Activated CD4-positive, alpha-beta T cell treated with anti-CD3 and anti-CD28 coated beads for 1 hour (primary cell): ENCODE data around the gene GUSB.
"Not testable (repeated sequence)": the region's sequence is repeated elsewhere in the genome, so short reads cannot be mapped to it uniquely, and the experiment has no call there.

Experiments used
- DNase-seq: peaks from one replicate; pipeline ENCODE4 v3.0.0-alpha.2; 2020

GUSB gene

GRCh38 chr7:65974876-65975275 is 7.1 kb downstream of the GUSB start:
- no peak for DNase-seq

GRCh38 chr7:65974191-65974801 is 7.7 kb downstream of the GUSB start:
- no peak for DNase-seq

- DNase-seq = no peak
Observed at GRCh38 chr7:65972976-65973375, 9.0 kb downstream of the GUSB start.

DNA sequence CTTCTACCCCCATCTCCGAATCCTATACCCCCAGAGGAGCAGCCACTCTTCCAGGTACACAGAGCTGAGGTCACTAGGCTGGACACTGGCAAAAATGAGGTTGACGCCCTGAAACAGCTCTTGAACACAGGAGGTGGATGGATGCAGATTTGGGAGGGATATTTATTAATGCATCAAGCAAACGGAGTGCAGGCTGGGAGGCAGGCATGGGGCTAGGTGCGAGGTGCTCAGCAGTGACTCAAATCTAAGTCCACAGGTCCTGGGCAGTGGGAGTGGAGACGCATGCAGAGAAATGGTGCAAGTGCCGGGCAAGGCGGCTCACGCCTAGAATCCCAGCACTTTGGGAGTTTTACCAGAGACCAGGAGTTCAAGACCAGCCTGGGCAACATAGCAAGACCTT is 11.0 kb downstream of the GUSB start:
- DNase-seq = no peak

GRCh38 chr7:65968256-65969185 is 13.5 kb downstream of the GUSB start:
- no peak for DNase-seq

GRCh38 chr7:65967361-65968155 is 14.5 kb downstream of the GUSB start:
- no peak for DNase-seq

DNA sequence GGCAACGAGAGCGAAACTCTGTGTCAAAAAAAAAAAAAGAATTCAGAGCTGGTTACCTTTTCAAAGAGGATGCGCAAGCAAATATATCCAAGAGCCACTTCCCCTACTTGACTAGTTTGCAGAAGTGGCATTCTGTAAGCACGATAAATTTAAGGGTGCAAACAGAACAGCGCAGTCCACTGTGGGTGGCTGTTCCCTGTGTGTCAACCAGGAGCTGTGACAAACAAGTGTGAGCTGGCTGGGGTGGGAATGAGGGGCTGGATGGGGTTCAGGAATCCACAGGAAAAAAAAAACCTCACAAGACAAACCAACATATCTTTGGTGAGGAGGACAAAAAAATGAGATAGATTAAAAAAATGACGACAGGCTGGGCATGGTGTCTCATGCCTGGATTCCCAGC is 15.9 kb downstream of the GUSB start:
- no peak for DNase-seq

- not testable (repeated sequence) for DNase-seq
Observed at GRCh38 chr7:65964671-65965070, 17.3 kb downstream of the GUSB start.

DNA sequence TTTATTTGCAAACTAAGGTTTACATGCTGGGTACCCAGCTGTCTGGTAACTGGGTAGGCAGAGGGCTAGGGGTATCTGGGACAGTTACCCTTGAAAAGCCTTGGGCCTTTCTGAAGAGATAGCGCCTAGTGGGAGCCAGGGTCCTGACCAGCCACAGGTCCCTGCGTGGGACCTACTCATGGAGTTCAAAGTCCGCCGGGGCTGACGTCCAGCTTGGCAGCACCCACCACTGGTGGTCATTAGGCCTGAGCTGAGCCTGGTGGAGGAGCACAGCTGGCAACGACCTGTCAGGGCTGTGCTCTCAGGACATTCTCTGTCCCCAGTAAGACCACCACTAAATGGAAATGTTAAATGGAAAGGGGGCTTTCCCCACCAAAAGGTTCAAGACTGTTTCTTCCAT is 20.0 kb downstream of the GUSB start:
- no peak for DNase-seq

DNA sequence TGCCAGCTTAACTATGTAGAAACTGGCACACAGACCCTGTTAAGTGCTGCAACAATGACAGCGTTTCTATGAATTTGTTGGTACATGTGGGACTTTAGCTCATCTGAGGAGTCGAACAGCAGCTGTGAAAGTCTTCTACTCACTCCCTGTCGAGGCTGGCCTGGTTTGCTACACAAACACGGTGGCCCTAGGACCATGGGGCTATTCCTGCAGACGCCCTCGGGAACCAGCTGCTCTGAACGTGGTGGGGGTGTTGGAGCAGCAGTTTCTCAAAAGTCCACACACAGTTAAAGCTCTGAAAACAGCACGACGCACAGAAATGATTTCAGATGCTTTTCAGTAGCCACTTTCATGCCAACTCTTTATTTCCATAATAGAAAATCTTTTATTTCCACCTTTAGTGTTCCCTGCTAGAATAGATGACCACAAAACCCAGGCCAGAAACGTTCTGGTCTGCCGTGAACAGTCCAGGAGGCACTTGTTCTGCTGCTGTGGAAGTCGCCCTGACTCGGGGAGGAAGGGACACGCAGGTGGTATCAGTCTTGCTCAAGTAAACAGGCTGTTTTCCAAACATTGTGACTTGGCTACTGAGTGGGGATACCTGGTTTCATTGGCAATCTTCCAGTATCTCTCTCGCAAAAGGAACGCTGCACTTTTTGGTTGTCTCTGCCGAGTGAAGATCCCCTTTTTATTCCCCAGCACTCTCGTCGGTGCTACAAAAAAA is 21.5 kb downstream of the GUSB start:
- no peak for DNase-seq

DNA sequence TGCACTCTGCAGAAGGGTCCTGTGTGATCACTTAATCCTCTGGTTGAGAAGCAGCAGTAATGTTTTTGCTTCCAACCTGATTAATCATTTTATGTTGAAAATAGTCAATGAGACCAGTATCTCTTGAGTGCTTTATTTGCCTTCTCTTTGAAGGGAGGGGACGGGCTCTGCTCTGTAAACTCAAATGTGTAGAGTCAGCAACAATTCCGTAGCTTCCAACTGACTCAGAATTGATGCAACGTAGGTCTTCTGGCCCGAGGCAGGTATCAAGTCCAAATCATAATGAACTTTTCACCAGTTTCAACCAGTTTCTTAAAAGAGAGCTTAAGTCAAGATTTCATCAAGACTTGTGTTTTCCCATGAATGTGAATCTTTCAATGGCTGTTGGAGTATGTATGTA is 26.3 kb downstream of the GUSB start:
- DNase-seq = no peak

DNA sequence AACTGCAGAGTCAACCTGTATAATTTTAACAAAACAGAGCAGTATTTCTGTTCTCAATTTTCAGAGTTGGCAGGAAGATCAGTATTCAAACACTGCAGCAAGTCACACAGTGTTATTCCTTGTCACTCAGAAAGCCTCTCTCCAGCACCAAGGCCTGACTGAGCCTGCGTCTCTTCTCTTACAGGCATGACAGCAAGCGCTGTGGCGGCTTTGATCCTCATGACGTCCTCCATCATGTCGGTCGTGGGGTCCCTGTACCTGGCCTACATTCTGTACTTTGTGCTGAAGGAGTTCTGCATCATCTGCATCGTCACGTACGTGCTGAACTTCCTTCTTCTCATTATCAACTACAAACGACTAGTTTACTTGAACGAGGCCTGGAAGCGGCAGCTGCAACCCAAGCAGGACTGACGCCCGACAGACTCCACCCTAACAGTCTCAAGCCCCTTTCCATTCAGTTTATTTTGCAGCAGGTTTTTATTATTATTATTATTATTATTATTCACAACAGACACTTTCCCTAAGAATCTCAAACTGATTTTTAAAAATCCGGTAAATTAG is 28.0 kb downstream of the GUSB start:
- no peak for DNase-seq

DNA sequence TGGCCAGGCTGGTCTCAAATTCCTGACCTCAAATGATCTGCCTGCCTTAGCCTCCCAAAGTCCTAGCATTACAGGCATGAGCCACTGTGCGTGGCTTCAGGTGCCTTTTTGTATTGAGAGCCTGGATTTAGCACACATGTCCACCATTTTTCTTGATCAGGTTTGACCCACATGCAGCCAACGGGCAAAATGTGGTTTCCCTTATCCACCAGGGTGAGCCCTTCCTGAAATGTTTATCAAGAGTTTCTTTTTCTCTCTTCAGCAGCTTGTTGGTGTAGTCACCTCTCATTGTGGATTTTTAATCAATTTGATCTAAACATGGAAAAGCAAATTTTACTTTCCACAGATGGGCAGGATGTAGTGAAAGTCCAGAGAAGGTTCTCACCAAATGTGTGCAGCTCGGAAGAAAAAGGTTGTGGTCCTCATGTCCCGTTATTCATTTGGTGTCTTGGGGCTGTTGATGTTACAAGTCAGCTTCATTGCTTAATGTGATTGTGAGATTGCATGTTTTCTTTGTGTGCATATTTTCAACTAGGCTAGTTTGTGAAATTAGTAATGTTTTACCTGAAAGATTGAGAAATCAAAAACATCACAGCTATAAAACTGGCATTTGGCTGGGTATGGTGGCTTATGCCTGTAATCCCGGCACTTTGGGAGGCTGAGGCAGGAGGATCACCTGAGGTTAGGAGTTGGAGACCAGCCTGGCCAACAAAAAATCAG is 28.9 kb downstream of the GUSB start:
- DNase-seq = no peak

GRCh38 chr7:65951837-65952578 is 30.0 kb downstream of the GUSB start:
- DNase-seq = no peak

DNA sequence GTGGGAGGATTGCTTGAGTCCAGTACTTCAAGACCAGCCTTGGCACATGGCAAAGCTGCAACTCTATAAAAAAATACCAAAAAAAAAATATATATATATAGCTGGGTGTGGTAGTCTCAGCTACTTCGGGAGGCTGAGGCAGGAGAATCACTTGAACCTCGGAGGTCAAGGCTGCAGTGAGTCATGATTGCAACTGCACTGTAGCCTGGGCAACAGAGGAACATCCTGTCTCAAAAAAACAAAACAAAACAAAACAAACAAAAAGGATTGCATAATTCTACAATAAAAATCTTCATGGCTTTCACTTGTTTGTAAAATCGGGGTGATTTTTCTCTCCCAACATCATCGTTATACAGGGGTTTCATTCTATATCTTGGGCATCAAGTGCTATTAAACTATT is 35.1 kb downstream of the GUSB start:
- DNase-seq = no peak

GRCh38 chr7:65945787-65946186 is 36.2 kb downstream of the GUSB start:
- DNase-seq = not testable (repeated sequence)

- no peak for DNase-seq
Observed at GRCh38 chr7:65938336-65938895, 43.6 kb downstream of the GUSB start.

GRCh38 chr7:65937296-65937695 is 44.7 kb downstream of the GUSB start:
- DNase-seq = no peak

DNA sequence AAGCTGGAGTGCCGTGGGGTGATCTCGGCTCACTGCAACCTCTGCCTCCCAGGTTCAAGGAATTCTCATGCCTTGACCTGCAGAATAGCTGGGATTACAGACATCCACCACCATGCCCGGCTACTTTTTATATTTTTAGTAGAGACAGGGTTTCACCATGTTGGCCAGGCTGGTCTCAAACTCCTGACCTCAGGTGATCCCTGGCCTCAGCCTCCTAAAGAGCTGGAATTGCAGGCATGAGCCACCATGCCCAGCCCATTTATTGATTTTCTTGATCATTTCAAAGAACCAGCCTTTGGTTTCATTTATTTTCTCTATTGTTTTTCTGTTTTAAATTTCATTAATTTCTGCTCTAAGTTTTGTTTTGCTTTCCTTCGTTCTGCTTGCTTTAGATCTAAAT is 50.3 kb downstream of the GUSB start:
- DNase-seq = no peak
